Loucy (cell line): ENCODE results near the gene NACAD.

ENCODE experiments used
- H2AFZ ChIP-seq: fragments of 200-600 bp; sonication (generic); 2 replicates; pipeline ENCODE4 v1.6.0; 2016; ENCODE audit warnings: antibody characterized with exemption, mild to moderate bottlenecking, low read length, moderate library complexity
- H3F3A ChIP-seq: fragments of 200-600 bp; 2 replicates; pipeline ENCODE4 v1.6.0; 2016; ENCODE audit warnings: antibody characterized with exemption, low read depth, mild to moderate bottlenecking
- H3K27me3 ChIP-seq: fragments of 200-600 bp; sonication (generic); 2 replicates; pipeline ENCODE4 v1.6.1; 2014; ENCODE audit warnings: low read length, mild to moderate bottlenecking; ENCODE audit not compliant: insufficient read depth, poor library complexity, severe bottlenecking
- H3K36me3 ChIP-seq: fragments of 200-600 bp; sonication (generic); 2 replicates; pipeline ENCODE4 v1.6.1; 2016; ENCODE audit warnings: low read length; ENCODE audit not compliant: insufficient read depth
- H3K4me1 ChIP-seq: fragments of 200-600 bp; sonication (generic); 2 replicates; pipeline ENCODE4 v1.5.1; 2014; ENCODE audit warnings: low read length, mild to moderate bottlenecking; ENCODE audit not compliant: insufficient read depth, poor library complexity, severe bottlenecking
- H3K4me2 ChIP-seq: fragments of 200-600 bp; sonication (generic); 2 replicates; pipeline ENCODE4 v1.6.0; 2014; ENCODE audit warnings: antibody characterized with exemption, low read length, low read depth, mild to moderate bottlenecking; ENCODE audit not compliant: poor library complexity, severe bottlenecking
- H3K4me3 ChIP-seq: fragments of 200-600 bp; sonication (generic); 2 replicates; pipeline ENCODE4 v1.5.1; 2014; ENCODE audit warnings: low read length, mild to moderate bottlenecking, mixed read lengths; ENCODE audit not compliant: poor library complexity, severe bottlenecking
- H3K79me2 ChIP-seq: fragments of 200-600 bp; sonication (generic); 2 replicates; pipeline ENCODE4 v1.6.1; 2014; ENCODE audit warnings: low read length; ENCODE audit not compliant: insufficient read depth
- H3K9ac ChIP-seq: fragments of 200-600 bp; sonication (generic); 2 replicates; pipeline ENCODE4 v1.6.0; 2014; ENCODE audit warnings: mild to moderate bottlenecking, low read depth, low read length, moderate library complexity; ENCODE audit not compliant: poor library complexity, severe bottlenecking
- H3K9me2 ChIP-seq: fragments of 200-600 bp; sonication (generic); replicated peaks from 2 replicates; pipeline ENCODE4 v1.6.1; 2016; ENCODE audit warnings: low read depth, low read length, mixed read lengths
- H3K9me3 ChIP-seq: fragments of 200-600 bp; sonication (generic); 2 replicates; pipeline ENCODE4 v1.6.1; 2014; ENCODE audit warnings: mild to moderate bottlenecking, antibody characterized with exemption, low read length, low read depth; ENCODE audit not compliant: insufficient read depth
- H4K20me1 ChIP-seq: fragments of 200-600 bp; sonication (generic); 2 replicates; pipeline ENCODE4 v1.6.0; 2014; ENCODE audit warnings: antibody characterized with exemption, low read length, mild to moderate bottlenecking; ENCODE audit not compliant: insufficient read depth, poor library complexity, severe bottlenecking
- EZH2phosphoT487 ChIP-seq: fragments of 200-600 bp; IDR thresholded peaks from 2 replicates; pipeline ENCODE4 v1.6.1; 2018; ENCODE audit warnings: antibody characterized with exemption, mild to moderate bottlenecking, moderate library complexity, borderline replicate concordance
- TF ChIP-seq, protein P1 (sequence below): fragments of 200-600 bp; sonication (generic); conservative IDR thresholded peaks from 2 replicates; pipeline ENCODE4 v1.5.1; 2014; ENCODE audit warnings: mild to moderate bottlenecking, antibody characterized with exemption, low read length

The NACAD gene

GRCh38 chr7:45073031-45073785, 15.6 kb downstream of the NACAD start:
- peaks cover 19% of the 10 kb centered on the region for H4K20me1 ChIP-seq
- H3K4me1 ChIP-seq: no peaks in the 10 kb centered on the region
- no peaks in the 10 kb centered on the region for H3K9me3 ChIP-seq
- H3K79me2 ChIP-seq: peaks cover 15% of the 10 kb centered on the region; the same call in 1 of the 2 replicates
- no peak overlapping the region for H3K9ac ChIP-seq
- H3K36me3 ChIP-seq: peaks cover 99% of the 10 kb centered on the region; the same call in 1 of the 2 replicates
- no peak overlapping the region for H3K4me3 ChIP-seq
- TF ChIP-seq EZH2phosphoT487: no peak
- TF ChIP-seq, protein P1, sequence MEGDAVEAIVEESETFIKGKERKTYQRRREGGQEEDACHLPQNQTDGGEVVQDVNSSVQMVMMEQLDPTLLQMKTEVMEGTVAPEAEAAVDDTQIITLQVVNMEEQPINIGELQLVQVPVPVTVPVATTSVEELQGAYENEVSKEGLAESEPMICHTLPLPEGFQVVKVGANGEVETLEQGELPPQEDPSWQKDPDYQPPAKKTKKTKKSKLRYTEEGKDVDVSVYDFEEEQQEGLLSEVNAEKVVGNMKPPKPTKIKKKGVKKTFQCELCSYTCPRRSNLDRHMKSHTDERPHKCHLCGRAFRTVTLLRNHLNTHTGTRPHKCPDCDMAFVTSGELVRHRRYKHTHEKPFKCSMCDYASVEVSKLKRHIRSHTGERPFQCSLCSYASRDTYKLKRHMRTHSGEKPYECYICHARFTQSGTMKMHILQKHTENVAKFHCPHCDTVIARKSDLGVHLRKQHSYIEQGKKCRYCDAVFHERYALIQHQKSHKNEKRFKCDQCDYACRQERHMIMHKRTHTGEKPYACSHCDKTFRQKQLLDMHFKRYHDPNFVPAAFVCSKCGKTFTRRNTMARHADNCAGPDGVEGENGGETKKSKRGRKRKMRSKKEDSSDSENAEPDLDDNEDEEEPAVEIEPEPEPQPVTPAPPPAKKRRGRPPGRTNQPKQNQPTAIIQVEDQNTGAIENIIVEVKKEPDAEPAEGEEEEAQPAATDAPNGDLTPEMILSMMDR: no peak; the same call in 1 of the 2 replicates
- H2AFZ ChIP-seq: no peak overlapping the region
- no peak overlapping the region for H3K4me2 ChIP-seq
- no peaks in the 10 kb centered on the region for H3F3A ChIP-seq
- no peaks in the 10 kb centered on the region for H3K27me3 ChIP-seq
- no peaks in the 10 kb centered on the region for H3K9me2 ChIP-seq

GRCh38 chr7:45072131-45073030, 16.4 kb downstream of the NACAD start:
- no peak for TF ChIP-seq EZH2phosphoT487
- TF ChIP-seq, protein P1: no peak
- no peak overlapping the region for H3K4me2 ChIP-seq
- H3K4me1 ChIP-seq: no peaks in the 10 kb centered on the region
- peaks cover 27% of the 10 kb centered on the region for H4K20me1 ChIP-seq
- H3K9me2 ChIP-seq: no peaks in the 10 kb centered on the region
- no peak overlapping the region for H2AFZ ChIP-seq
- no peaks in the 10 kb centered on the region for H3K9me3 ChIP-seq
- no peak overlapping the region for H3K4me3 ChIP-seq
- H3K36me3 ChIP-seq: peaks cover 99% of the 10 kb centered on the region; the same call in 1 of the 2 replicates
- H3K79me2 ChIP-seq: peaks cover 23% of the 10 kb centered on the region; the same call in 1 of the 2 replicates
- no peaks in the 10 kb centered on the region for H3F3A ChIP-seq
- no peak overlapping the region for H3K9ac ChIP-seq
- no peaks in the 10 kb centered on the region for H3K27me3 ChIP-seq

- Histone ChIP-seq H3F3A (no peaks in the 10 kb centered on the region), H3K27me3 (no peaks in the 10 kb centered on the region), H3K9me3 (no peaks in the 10 kb centered on the region), H3K9ac (no peak overlapping the region), H3K4me2 (no peak overlapping the region), H3K9me2 (no peaks in the 10 kb centered on the region), H2AFZ (no peak overlapping the region), H3K79me2 (peaks cover 30% of the 10 kb centered on the region; the same call in 1 of the 2 replicates), H3K4me3 (no peak overlapping the region), H3K4me1 (no peaks in the 10 kb centered on the region), H3K36me3 (peaks cover 95% of the 10 kb centered on the region; the same call in 1 of the 2 replicates), H4K20me1 (peaks cover 30% of the 10 kb centered on the region)
- TF ChIP-seq EZH2phosphoT487: no peak
- TF ChIP-seq, protein P1: no peak
These were observed 17.2 kb downstream of the NACAD start for GRCh38 chr7:45071528-45071927.
